Measurements from ENCODE around the gene FHOD1. TPM values are rescaled to one million over a fixed set of nuclear protein-coding genes. Genes with fewer than 3 reads are reported as not detected.

Gene FHOD1
- total RNA-seq, 2 experiments from 2014 or later = 75.5 to 77.2 TPM

DNA sequence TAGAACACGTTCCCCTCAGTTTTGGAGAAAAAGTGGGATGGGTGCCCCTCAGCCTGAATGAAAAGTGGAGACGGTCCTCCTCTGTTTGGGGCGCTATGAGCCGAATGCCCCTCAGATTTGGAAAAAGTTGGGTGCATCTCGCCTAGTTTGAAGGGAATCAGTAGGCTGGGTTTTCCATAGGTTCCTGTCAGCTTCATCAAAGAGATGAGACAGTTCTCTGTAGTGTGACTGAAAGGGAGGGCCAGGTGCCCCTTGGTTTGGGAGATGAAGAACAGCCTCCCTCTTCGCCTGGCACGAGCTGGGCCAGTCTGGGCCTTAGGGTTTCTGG, 756 bp upstream of the FHOD1 start:
- peak overlapping the region; percentile 87 for H3K4me3 Mint-ChIP-seq
- H3K36me3 Mint-ChIP-seq (ENCODE audit: low read depth) = peaks cover 4% of the 10 kb centered on the region
- H3K27ac Mint-ChIP-seq = peak overlapping the region; percentile 79
- intact Hi-C loops (cut with DNase I, micrococcal nuclease) = loop anchor here (5.0 to 10.0 kb wide), 3 partner anchors 414 to 689 kb away; partner anchors contain the start of genes ACD (in 1 of the 2), DYNC1LI2 (in 1 of the 2), PARD6A (in 1 of the 2) and PSMB10 (in 1 of the 2)
- no peaks in the 10 kb centered on the region for H3K9me3 Mint-ChIP-seq (ENCODE audit: low read depth)
- POLR2A ChIA-PET = interaction anchor here (0.6 to 2.1 kb wide), 3 partner anchors 15 to 21 kb away, joined by 3 to 9 read pairs (median 6); partner anchors contain the start of gene TMEM208
- H3K4me1 Mint-ChIP-seq = peaks cover 49% of the 10 kb centered on the region
- no peak for DNase-seq
- peaks cover 11% of the 10 kb centered on the region for H3K27me3 Mint-ChIP-seq
- ATAC-seq = no peak
- CTCF ChIA-PET = interaction anchor here (0.6 to 1.4 kb wide), 16 partner anchors 8 to 230 kb away, joined by 3 to 5 read pairs (median 3); partner anchors contain the start of genes B3GNT9, HSD11B2, KCTD19 and LRRC36

DNA sequence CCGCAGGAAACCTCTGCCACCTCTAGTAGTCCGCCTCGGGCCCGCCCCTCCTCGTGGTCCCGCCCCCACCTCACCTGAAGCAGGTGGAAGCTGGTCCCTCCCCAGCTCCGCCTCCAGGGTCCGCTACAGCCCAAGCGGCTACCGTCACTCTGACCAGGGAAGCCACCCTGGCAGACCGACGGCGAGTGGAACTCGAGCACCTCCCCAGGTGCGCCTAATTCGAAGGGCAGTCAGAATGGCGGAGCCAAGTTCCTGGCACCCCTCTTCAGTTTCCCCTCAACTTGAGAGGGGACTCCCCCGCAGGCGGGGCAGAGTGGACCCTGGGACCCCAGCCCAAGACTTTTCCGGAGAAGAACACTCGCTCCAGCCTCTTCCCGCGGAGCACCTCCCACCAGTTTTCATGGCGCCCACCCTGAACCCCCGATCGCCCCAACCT, 507 bp downstream of the FHOD1 start:
- intact Hi-C loops (cut with DNase I, micrococcal nuclease) = loop anchor here (1.0 to 10.0 kb wide), 14 partner anchors 10 to 691 kb away; partner anchors contain the start of genes ACD (in 2 of the 2), PARD6A (in 2 of the 2), PLEKHG4 (in 2 of the 2) and ATP6V0D1 (in 1 of the 2)
- no peaks in the 10 kb centered on the region for H3K9me3 Mint-ChIP-seq (ENCODE audit: low read depth)
- H3K4me1 Mint-ChIP-seq = peaks cover 53% of the 10 kb centered on the region
- POLR2A ChIA-PET = interaction anchor here (0.6 to 2.1 kb wide), 3 partner anchors 14 to 89 kb away, joined by 5 to 9 read pairs (median 6); partner anchors contain the start of gene TMEM208
- H3K27me3 Mint-ChIP-seq = peaks cover 11% of the 10 kb centered on the region
- peaks cover 4% of the 10 kb centered on the region for H3K36me3 Mint-ChIP-seq (ENCODE audit: low read depth)
- DNase-seq (no peak), ATAC-seq (no peak)
- H3K4me3 Mint-ChIP-seq = peak overlapping the region; percentile 87
- CTCF ChIA-PET = interaction anchor here (1.2 kb wide), 2 partner anchors 62 to 92 kb away, joined by 3 read pairs; no protein-coding TSS in a partner anchor
- peak overlapping the region; percentile 85 for H3K27ac Mint-ChIP-seq

DNA sequence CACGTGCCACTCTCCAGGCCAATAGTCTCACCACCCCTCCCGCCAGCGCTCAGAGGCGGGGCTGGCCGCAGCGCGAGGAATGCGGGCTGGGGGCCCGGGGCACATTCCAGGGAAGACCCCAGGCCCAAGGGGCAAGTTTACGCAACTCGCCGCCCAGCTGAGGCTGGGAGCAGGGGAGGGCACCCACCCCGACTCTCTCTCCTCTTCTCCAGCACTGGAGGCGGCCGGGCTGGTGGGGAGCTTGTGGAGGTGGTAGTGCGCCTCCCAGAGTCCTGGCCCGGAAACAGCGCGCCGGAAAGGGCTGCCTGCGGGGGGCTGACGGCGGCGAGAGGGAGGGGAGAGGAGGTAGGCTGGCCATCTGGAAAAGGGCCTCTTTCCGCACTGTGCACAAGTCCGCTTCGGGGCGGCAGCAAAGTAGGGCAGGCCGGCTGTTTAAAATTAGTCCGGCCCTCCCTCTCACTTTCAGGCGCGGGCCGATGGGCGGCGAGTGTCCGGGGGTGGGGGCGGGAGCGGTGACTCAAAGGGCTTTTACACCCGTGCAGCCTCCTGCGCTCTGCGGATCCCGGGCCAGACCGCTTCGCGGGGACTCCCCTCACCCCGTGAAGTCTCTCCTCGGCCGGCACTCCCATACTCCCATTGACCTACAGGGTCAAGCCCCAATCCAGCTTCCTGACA, 1.1 kb downstream of the FHOD1 start:
- Mint-ChIP-seq H3K4me1 (peaks cover 58% of the 10 kb centered on the region), H3K27me3 (peaks cover 11% of the 10 kb centered on the region), H3K36me3 (ENCODE audit: low read depth) (peaks cover 4% of the 10 kb centered on the region), H3K9me3 (ENCODE audit: low read depth) (no peaks in the 10 kb centered on the region), H3K27ac (peak overlapping the region; percentile 85), H3K4me3 (peak overlapping the region; percentile 87)
- intact Hi-C loops (cut with DNase I, micrococcal nuclease) = loop anchor here (1.0 to 10.0 kb wide), 4 partner anchors 33 to 691 kb away; partner anchors contain the start of genes ACD (in 1 of the 2), DYNC1LI2 (in 1 of the 2), PARD6A (in 1 of the 2) and PLEKHG4 (in 1 of the 2)
- CTCF ChIA-PET = interaction anchor here (1.6 kb wide), 1 partner anchor 15 kb away, joined by 4 read pairs; no protein-coding TSS in a partner anchor
- peak; percentile 77 for DNase-seq
- ATAC-seq = no peak
- POLR2A ChIA-PET = interaction anchor here (2.1 kb wide), 1 partner anchor 19 kb away, joined by 9 read pairs; the partner anchor contains the start of gene TMEM208

DNA sequence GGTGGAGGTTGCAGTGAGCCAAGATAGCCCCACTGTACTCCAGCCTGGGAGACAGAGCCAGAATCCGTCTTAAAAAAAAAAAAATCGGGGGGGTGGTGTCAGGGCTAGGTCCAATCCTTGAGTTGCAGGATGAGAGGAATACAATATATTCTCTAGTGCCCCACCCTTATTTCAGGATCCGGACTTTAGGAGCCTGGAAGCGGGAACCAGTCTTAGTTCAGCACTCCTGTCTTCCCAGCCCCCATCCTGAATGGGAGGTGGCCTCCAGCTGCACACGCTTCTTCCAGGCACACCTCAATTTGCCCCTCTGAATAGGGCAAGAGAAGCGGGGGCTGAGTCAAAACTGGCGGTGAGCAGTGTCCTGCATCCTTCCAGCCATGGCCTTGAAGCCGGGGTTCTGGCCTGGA, 1.6 kb downstream of the FHOD1 start:
- peak overlapping the region; percentile 91 for H3K27ac Mint-ChIP-seq
- peaks cover 11% of the 10 kb centered on the region for H3K27me3 Mint-ChIP-seq
- no peaks in the 10 kb centered on the region for H3K9me3 Mint-ChIP-seq (ENCODE audit: low read depth)
- no peak for ATAC-seq
- no peak for DNase-seq
- peak overlapping the region; percentile 87 for H3K4me3 Mint-ChIP-seq
- peaks cover 4% of the 10 kb centered on the region for H3K36me3 Mint-ChIP-seq (ENCODE audit: low read depth)
- H3K4me1 Mint-ChIP-seq = peaks cover 60% of the 10 kb centered on the region
- intact Hi-C loops (cut with DNase I, micrococcal nuclease) = loop anchor here (1.0 to 10.0 kb wide), 6 partner anchors 34 to 839 kb away; partner anchors contain the start of genes ACD (in 1 of the 2), DYNC1LI2 (in 1 of the 2), NFATC3 (in 1 of the 2) and PARD6A (in 1 of the 2)
- ChIA-PET POLR2A (no interaction called here), CTCF (interaction anchor here (0.6 to 1.7 kb wide), 5 partner anchors 15 to 299 kb away, joined by 3 to 5 read pairs (median 4); partner anchors contain the start of genes FBXL8 and TRADD)

DNA sequence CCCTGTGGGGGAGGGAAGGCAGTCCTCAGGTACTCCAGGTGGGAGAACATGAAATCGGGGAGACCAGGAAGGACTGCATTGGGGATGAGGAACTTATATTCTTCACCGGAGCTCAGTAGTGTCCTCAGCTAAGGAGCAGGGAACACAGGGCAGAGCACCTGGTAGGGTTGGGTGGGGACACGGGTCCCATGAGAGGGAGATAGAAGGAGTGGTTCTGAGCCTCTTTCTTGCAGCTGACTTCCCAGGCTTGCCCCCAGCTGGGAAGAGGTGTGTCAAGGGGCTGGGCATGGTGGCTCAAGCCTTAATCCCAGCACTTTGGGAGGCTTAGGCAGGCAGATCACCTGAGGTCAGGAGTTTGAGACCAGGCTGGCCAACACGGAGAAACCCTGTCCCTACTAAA, 2.1 kb downstream of the FHOD1 start:
- POLR2A ChIA-PET = interaction anchor here (0.8 to 1.5 kb wide), 3 partner anchors 14 to 133 kb away, joined by 4 to 15 read pairs (median 4); partner anchors contain the start of gene TMEM208
- Mint-ChIP-seq H3K36me3 (ENCODE audit: low read depth) (peaks cover 4% of the 10 kb centered on the region), H3K27me3 (peaks cover 9% of the 10 kb centered on the region), H3K9me3 (ENCODE audit: low read depth) (no peaks in the 10 kb centered on the region), H3K27ac (peak overlapping the region; percentile 91), H3K4me1 (peaks cover 57% of the 10 kb centered on the region), H3K4me3 (peak overlapping the region; percentile 87)
- intact Hi-C loops (cut with DNase I, micrococcal nuclease) = loop anchor here (2.0 to 10.0 kb wide), 5 partner anchors 136 to 840 kb away; partner anchors contain the start of genes ACD (in 1 of the 2), DYNC1LI2 (in 1 of the 2), NFATC3 (in 1 of the 2) and PARD6A (in 1 of the 2)
- DNase-seq (no peak), ATAC-seq (no peak)
- CTCF ChIA-PET = interaction anchor here (0.6 to 1.7 kb wide), 10 partner anchors 9 to 299 kb away, joined by 3 to 7 read pairs (median 4); partner anchors contain the start of genes FBXL8, TMEM208 and TRADD

DNA sequence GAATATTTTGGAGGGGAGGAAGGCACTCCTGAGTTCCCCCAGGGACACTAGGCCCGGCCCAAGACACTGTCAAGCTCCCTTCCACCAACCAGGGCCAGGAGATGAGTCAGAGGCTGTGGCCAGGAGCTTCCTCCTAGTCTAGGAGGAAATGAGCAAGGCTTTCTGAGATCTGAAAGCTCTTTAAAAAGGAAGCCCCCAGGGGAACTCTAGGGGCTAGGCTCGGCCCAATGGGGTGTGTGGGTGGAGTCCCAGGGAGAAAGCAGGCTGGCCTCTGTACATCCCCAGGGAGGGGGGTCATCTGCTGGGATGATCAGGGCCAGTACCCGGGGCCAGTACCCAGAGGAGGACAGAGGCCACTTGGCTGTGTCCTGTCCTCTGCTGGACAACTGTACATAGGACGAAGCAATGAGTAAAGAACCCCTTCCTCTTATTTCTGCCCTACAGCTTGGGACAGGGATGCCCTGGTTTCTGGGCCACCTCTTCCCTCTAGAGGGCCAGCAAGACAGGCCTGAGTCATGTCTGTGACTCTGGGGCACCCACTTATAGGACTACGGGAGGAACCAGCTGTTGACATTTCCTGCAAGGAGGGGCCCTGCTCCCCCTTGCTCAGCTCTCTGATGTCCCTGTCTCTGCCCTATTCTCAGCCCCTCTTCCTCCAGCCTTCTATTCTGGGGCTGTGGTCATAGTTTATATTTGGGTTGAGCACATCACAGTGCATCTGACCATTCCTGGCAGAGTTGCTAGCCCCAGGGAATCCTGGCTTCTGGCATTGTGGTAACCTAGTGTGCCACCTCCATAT, 2.7 kb downstream of the FHOD1 start:
- Mint-ChIP-seq H3K9me3 (ENCODE audit: low read depth) (no peaks in the 10 kb centered on the region), H3K4me3 (peak overlapping the region; percentile 87), H3K27ac (peak overlapping the region; percentile 91), H3K36me3 (ENCODE audit: low read depth) (peaks cover 4% of the 10 kb centered on the region), H3K27me3 (peaks cover 3% of the 10 kb centered on the region), H3K4me1 (peaks cover 51% of the 10 kb centered on the region)
- intact Hi-C loops (cut with DNase I, micrococcal nuclease) = loop anchor here (1.0 to 10.0 kb wide), 9 partner anchors 8 to 840 kb away; partner anchors contain the start of genes ACD (in 1 of the 2), DYNC1LI2 (in 1 of the 2), E2F4 (in 1 of the 2) and NFATC3 (in 1 of the 2)
- DNase-seq = peak; percentile 91
- ChIA-PET CTCF (interaction anchor here (0.6 to 1.7 kb wide), 18 partner anchors 9 to 670 kb away, joined by 3 to 7 read pairs (median 4); partner anchors contain the start of genes FBXL8, PLEKHG4, TMEM208 and TRADD), POLR2A (interaction anchor here (0.5 to 1.5 kb wide), 8 partner anchors 8 to 1022 kb away, joined by 3 to 15 read pairs (median 3); partner anchors contain the start of gene TMEM208)
- peak; percentile 74 for ATAC-seq

DNA sequence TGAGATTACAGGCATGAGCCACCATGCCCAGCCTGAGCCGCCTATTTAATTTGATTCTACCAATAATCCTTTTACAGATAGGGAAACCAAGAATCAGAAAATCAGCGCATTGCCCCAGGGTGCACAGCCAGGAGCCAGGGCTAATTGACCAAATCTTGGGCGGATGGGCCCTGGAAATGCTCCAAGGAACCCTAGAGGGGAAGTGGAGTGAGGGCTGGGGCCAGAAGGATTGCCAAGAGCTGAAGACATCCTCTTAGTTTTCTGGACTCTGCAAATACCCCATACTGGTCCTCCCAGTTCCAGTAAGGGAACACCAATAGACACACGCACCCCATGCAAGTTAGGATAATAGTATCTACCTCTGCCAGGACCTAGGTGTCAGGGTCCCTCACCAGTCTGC, 3.8 kb downstream of the FHOD1 start:
- POLR2A ChIA-PET = no interaction called here
- CTCF ChIA-PET = interaction anchor here (1.0 to 1.7 kb wide), 2 partner anchors 83 to 173 kb away, joined by 3 to 4 read pairs; partner anchors contain the start of gene ZDHHC1
- DNase-seq (no peak), ATAC-seq (no peak)
- Mint-ChIP-seq H3K27me3 (no peaks in the 10 kb centered on the region), H3K4me1 (peaks cover 45% of the 10 kb centered on the region), H3K27ac (peak overlapping the region; percentile 83), H3K4me3 (no peak overlapping the region), H3K9me3 (ENCODE audit: low read depth) (no peaks in the 10 kb centered on the region), H3K36me3 (ENCODE audit: low read depth) (peaks cover 6% of the 10 kb centered on the region)
- intact Hi-C loops (cut with DNase I, micrococcal nuclease) = loop anchor here in 1 of 2 experiments (10.0 kb wide), 1 partner anchor 489 kb away; the partner anchor contains the start of gene DYNC1LI2

DNA sequence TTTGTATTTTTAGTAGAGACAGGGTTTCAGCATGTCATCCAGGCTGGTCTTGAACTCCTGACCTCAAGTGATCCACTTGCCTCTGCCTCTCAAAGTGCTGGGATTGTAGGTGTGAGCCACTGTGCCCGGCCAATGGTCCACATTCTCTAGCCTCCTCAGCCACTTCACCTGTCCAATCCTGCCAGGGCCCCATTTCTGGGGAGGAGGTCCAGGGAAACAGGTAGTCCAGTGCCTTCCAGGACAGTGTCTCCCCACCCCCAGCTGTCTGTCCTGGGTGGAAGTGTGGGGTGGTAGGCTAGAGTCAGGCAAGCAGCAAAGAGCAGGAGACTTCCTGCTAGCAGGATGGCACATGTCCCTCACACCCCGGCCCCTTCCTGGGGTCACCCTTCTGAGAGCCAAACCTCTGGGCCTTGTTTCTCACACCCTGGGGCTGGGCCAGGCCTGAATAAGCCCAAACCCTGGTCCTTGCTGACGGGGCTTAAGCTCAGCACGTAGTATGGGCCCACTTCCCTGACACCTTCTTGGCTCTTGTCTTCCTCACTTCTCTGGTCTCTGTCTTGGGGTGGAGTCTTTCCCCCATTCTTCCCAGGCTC, 5.0 kb downstream of the FHOD1 start:
- ChIA-PET POLR2A (no interaction called here), CTCF (interaction anchor here (0.8 to 1.3 kb wide), 3 partner anchors 15 to 562 kb away, joined by 3 to 5 read pairs (median 3); partner anchors contain the start of gene TMEM208)
- Mint-ChIP-seq H3K27me3 (no peaks in the 10 kb centered on the region), H3K4me1 (peaks cover 37% of the 10 kb centered on the region), H3K9me3 (ENCODE audit: low read depth) (no peaks in the 10 kb centered on the region), H3K27ac (peak overlapping the region; percentile 85), H3K36me3 (ENCODE audit: low read depth) (peaks cover 14% of the 10 kb centered on the region), H3K4me3 (no peak overlapping the region)
- ATAC-seq = no peak
- DNase-seq = no peak
- intact Hi-C loops (cut with DNase I, micrococcal nuclease) = loop anchor here in 1 of 2 experiments (10.0 kb wide), 1 partner anchor 487 kb away; the partner anchor contains the start of gene DYNC1LI2

DNA sequence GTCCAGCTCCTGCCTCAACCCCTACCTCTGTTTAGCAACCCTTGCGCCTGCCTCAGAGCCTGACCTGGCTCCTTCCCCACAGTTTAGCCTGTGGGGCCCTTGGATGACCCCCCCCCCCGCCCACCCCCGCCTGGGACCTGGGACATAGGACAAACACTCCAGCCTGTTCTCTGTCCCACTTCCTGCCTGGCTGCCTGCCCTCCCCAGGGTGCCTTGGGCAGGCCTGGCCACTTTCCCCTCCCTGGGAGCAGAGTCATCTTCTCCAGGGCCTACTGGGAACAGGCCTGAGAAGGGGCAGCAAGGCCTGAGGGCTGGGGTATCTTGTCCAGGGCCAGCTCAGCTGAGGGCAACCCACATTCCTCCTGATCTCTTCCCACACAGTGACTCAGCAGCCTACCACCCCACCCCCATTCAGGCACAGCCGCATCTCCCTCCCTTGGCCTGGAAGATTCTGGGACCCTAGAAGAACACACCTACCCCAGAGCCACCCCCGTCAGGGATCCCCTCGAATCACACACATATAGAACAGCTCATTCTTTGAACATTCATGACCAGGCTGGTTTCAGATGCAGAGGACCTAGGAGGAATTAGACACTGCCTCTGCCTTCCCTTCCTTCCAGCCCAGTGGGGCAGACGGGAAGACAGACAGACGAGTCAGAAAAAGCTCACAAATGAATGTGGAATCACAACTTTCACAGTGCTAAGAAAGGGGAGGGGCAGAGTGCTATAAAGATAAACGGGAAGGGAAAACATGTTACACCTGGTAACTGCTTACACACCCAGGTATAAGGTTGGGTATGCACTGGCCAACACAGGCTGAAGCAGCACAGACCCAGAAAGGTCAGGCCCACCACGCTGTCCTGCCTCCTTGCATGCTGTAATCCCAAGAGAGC, 6.0 kb downstream of the FHOD1 start:
- H3K9me3 Mint-ChIP-seq (ENCODE audit: low read depth) = no peaks in the 10 kb centered on the region
- no peaks in the 10 kb centered on the region for H3K27me3 Mint-ChIP-seq
- H3K36me3 Mint-ChIP-seq (ENCODE audit: low read depth) = peaks cover 23% of the 10 kb centered on the region
- intact Hi-C loops (cut with DNase I, micrococcal nuclease) = loop anchor here in 1 of 2 experiments (10.0 kb wide), 1 partner anchor 486 kb away; the partner anchor contains the start of gene DYNC1LI2
- no peak overlapping the region for H3K4me3 Mint-ChIP-seq
- peaks cover 38% of the 10 kb centered on the region for H3K4me1 Mint-ChIP-seq
- CTCF ChIA-PET = interaction anchor here (0.6 to 1.3 kb wide), 4 partner anchors 14 to 563 kb away, joined by 3 to 5 read pairs (median 3); partner anchors contain the start of gene TMEM208
- POLR2A ChIA-PET = no interaction called here
- peak overlapping the region; percentile 80 for H3K27ac Mint-ChIP-seq
- no peak for DNase-seq
- no peak for ATAC-seq

Measured in activated CD4-positive, alpha-beta T cell treated with anti-CD3 and anti-CD28 coated beads for 36 hours (primary cell).